Hippocampal formation (tissue), 2 donors: ENCODE results near the gene CENPP.

Experiments
- DNase-seq, 2 donors: peaks; one replicate each; lab custom pipeline; 2025; lab: John Stamatoyannopoulos, UW

The CENPP gene

DNA sequence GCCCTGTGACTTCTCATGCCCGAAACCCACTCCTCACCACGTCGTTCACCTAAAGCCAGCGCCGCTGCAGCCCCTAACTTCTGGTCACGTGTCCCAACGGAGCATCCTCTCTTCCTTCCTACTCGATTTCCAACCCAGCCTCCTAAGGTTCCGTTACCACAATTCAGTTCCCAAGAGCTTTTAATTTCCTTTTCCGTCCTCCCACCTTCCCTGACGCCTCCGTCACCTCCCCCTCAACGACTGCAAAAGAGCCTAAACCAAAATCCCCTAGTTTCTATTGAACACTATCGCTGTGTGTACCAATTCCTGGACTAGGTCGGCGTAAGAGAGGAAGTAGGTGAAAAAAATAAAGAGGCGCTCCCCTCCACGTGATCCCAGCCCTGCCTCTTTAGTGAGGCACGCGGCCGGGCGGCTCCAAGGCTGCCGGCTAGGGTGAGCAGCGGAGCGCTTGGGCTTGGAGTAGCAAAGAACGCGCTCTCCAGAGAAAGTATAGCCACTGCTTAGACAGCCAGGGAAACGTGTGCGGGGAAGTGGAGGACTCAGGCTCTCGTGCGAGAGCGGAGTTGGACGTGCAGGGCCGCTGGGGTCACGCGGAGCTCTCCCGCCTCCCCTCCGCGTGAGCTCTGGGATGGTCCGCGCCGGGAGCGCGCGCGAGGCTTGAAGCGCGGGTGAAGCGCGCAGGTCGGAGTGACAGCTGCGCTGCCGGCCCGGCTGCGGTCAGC, at the start of gene CENPP, which contains the start of gene NOL8:
Gene CENPP, plus strand, starts transcription at position 685 of the 722 bp plus-strand sequence.
Gene NOL8, minus strand, starts transcription at position 82 of the 722 bp plus-strand sequence. CDS start 1,189 bp downstream, outside the sequence.
- DNase-seq: peak; percentile 84 to 93

DNA sequence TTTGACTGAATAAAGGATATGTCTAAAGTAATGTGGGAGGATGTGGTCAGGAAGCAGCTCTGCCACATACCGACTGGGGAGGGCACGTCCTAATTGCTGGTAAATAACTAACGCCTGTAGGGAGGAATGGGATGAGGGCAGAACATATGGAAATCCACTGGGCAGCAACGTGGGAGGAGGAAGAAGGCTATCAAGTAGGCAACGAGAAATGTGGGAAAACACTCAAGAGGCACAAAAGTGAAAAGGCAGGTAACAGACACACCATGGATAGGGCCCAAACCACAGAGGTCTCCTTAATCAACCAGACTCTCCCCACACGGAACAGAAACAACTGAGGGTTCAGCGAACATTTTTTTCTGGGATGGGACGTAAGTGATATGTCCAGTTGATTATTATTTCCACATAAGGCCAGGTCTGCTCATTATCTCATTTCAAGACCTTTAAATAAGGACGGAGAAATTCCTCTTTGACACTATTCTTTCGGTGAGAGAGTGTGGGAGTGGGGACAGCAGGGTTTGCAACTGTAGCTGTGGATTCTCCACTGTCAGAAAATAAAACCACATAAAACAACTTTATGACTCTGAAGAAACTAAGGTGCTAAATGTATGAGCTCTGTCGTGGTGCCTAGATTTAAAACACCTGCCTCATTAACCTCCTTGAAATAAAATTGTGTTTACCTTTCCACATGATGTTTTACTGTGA, 49.3 kb upstream of the CENPP start:
- no peak for DNase-seq

DNA sequence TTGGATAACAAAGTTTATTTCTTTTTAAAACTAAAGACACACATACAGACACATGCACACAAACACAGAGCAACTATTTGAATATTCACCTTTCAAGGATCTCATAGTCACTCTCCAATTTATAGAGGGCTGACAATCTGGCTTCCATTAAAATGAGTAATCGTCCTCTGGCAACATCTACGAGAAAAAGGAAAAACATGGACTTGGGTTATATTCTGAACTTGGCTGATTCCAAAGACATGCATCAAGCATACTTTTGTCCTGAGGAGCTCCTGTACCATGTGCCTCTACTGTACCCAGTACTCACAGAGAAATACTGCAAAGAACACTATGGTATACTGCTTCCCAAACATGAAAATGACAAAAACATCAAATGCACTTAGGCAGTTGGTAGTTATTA, 47.6 kb upstream of the CENPP start:
- DNase-seq: no peak

DNA sequence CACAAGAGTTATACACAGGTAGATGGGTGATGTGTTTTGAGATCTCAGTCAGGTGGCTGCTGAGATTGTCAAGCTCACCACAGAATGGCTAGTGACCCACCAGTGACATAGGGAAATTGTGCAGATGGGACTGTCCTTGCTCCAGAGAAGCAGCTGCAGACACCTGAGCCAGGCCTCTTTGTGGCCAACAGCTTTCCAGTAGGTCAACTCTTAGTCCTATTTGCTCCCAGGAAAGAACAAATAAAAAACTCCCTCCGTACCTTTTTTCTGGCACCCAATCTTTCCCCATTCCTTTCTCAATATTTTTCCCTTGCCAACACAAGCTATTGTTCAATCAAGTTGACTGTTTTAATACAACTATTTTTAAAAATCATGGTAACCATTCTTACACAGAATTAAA, 46.5 kb upstream of the CENPP start:
- no peak for DNase-seq

DNA sequence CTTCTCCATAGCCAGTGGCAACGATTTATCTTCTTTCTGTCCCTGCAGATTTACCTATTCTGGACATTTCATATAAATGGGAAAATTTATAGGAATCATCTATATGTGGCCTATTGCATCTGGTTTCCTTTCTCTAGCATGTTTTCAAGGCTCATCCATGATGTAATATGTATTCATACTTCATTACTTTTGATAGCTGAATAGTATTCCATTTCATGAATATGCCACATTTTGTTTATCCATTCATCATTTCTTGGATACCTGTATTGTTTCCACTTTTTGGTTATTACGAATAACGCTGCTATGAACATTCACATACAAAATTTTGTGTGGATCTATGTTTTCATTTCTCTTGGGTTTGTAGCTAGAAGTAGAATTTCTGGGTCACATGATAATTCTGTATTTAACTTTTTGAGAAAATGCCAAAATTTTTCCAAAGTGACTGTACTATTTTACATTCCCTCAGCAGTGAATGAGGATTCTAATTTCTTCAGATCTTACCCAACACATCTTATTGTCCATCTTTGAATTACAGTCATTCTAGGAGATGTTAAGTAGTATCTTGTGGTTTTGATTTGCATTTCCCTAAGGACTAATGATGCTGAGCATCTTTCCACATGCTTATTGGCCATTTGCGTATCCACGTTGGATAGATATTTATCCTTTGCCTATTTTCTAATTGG, 35.9 kb upstream of the CENPP start:
- no peak for DNase-seq

DNA sequence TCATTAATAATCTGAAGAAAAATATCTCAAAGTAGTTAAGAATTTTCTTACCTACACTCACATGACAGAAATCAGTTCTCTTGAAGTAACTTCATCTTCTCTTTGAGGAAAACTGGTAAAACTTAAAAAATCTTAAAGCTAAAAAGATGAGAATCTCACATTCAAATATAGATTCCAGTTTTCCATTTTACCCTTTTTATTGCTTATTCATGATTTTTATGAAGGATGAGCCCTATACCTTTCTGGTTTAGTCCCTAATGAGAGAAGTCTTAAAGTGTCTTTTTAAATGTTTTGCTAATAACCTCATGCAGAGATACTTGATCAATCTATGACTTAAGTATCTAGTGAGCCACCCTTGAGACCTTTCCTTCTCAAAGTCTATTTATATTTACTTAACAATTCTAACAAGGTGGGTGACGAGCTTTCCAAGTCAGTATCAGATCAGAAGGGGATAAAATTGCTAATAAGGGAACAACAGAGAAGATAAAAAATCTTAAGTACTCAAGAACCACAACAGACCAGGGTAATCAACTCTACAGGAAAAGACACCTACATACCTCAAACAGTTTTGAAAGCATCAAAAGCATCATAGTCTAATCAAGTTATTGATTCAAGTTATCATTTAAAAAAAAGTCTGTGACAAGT, 34.8 kb upstream of the CENPP start:
- no peak for DNase-seq

GRCh38 chr9:92291577-92291976, 34.2 kb upstream of the CENPP start:
- DNase-seq: no peak

DNA sequence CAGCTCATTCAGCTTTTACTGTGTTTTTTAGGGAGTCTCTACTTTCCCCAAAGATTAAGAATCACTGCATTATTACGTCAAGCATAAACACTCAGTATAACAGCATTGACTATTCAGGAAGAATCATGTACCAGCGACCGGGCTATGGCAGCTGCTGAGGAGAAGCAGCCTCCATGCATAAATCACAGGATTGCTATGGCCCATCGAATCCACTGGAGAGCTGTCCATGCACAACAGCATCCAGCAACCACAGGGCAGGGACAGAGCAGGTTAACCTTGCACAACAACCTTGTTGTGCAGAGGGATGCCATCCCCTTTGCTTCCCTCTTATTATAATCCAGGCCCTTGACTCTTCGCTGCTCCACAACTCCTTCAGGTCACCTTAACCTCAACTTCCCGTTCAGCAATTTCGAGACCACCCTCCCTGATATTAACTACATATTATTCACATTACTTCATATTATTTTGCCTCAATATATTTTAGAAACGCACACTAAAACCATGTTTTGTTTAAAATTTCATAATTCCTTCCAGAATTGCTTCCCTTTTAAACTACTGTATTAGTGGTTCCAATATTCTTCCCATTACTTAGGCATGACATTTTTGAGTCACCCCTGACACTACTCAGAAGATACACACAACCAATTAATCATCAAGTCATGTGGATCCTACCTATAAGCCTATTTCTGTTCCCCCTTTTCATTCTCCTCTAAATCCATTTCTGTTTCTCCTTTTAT, 33.2 kb upstream of the CENPP start:
- DNase-seq: no peak

DNA sequence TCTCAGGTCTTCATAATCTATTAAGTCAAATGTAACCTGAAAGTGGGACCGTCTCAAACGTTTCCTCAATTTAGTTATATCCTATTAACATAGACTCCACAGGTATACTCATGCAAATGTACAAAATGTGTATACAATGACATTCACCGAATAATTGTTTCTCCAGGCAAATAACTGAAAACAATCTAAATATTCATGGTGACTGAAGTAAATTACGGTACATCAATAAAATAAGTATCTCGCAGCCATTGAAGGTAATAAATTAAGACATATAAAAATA, 32.7 kb upstream of the CENPP start:
- no peak for DNase-seq

DNA sequence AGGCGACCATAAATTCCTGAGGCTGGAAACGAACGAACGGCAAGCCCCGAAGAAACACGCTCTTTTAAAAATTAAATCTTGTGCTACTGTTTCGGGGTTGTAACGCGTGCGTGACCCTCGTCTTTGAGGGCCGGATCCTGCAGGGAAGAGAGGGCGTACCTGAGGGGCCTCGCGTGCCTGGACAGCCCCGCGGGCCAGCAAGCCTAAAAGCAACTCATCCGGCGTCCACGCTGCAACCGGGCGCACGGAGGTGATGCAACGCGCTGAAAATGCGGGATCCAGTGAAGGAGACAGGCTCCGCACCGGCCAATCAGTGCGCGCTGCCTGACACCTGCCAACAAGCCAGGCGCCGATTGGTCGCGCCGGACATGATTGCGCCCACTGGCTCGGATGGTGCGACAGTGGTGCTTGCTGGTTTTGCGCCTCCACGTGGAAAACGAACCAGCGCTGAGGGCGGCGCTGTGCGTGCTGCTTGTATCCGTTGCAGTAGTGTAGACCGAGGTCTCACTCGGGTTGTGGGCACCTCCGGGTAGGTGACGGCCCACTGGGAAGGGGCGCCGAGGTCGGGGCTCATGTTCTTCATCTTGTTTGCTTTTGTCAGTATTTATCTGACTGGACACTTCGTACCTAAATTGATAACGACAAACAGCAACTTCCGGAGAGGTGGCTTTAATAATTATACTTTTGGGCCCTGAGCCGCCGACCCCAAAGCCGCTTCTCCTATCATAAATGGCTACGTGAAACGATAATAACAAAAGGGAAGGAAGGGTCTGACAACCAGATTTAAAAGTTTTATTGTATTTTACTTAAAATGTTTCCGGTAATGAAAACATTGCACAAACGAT, 32.1 kb upstream of the CENPP start, which contains the start of gene IARS1:
Gene IARS1, minus strand, starts transcription at position 246 of the 845 bp plus-strand sequence. CDS start 4,278 bp downstream, outside the sequence.
- DNase-seq: peak; percentile 95 to 99

DNA sequence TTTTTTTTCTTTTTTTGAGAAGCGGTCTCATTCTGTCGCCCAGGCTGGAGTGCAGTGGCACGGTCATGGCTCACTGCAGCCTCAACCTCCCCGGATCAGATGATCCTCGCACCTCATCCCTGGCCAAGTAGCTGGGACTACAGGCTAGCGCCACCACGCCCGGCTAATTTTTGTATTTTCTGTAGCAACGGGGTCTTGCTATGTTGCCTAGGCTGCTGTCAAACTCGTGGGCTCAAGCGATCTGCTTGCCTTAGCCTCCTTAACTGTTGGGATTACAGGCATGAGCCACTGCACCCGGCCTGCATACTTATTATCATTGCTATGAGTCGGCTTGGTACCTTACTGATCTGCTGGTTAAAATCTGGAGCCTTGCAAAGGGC, 31.5 kb upstream of the CENPP start:
- DNase-seq: no peak

- no peak for DNase-seq
These were observed 30.4 kb upstream of the CENPP start for GRCh38 chr9:92295240-92295790.

DNA sequence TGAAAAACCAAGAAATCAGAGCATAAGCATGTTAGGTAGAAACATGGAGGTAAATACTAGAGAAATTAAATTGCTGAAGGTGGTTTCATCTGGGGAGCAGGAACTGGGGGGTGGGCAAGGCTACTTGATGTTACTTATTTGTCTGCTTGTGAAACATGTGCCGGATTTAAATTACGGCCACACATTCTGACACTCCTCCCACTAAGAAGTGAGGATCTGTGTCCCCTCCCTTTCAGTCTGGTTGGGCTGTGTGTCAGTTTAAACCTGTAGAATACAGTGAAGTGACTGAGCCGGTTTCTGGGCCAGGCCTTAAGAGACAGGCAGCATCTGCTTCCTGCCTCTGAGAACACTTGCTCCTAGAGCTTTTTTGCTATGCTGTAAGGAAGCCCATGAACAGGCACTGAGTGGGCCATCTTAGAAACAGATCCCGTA, 29.9 kb upstream of the CENPP start:
- no peak for DNase-seq

DNA sequence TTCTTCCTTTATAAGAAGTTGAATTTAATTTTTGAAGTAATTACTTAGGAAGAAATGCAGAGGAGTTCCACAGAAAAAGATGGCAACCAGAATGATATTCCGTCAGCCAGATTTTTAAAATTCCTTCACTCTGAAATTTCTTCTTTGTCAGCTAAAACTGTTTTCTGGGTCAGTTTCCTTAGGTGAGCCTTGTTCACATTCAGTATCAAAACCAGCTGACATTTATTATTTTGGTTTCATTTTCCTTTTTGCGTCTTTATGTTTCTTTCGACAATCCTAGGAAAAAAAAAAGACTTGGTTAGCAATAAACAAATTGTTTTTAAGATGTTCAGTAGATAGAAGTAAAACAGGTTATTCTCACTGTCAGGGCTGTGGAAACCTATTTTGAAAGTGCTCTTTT, 28.1 kb upstream of the CENPP start:
- DNase-seq: no peak

- DNase-seq: no peak
These were observed 27.7 kb upstream of the CENPP start for GRCh38 chr9:92298036-92298435.

- DNase-seq: no peak
These were observed 26.6 kb upstream of the CENPP start for GRCh38 chr9:92299116-92299515.

DNA sequence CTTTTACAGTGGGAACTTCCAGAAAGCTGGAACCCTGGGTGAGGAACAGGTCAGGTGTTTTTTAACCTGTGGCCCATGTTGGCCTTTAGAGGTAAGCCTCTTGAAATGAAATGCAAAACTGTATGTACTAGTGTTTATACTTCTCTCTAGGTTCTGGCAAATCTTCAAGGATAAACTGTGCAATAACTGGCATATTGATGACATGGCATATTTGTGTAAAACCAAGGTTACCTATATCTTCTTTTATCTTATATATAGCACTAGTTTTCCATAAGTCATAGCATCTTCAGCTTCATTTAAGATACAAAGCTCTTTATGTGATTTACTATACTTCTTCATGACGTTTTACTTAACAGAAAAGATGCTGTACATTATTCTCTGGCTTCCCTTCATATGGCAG, 24.8 kb upstream of the CENPP start:
- no peak for DNase-seq

GRCh38 chr9:92308893-92309292, 16.9 kb upstream of the CENPP start:
- DNase-seq: no peak

- no peak for DNase-seq
These were observed 15.2 kb upstream of the CENPP start for GRCh38 chr9:92310562-92310961.

GRCh38 chr9:92312887-92313623, 12.7 kb upstream of the CENPP start:
- DNase-seq: no peak
